WTC11 (cell line): ENCODE measurements around the gene HIF1A. TPM values are rescaled to one million over a fixed set of nuclear protein-coding genes. Genes with fewer than 3 reads are reported as not detected.
A peak's percentile ranks its signal among the peaks of the same experiment; 100 is the strongest.

ENCODE experiments used
- ATAC-seq: fragments of 200-7000 bp; cut with Tn5 transposase; 2 replicates; pipeline ENCODE4 v1.10.0; 2021; ENCODE audit warnings: mild to moderate bottlenecking, moderate library complexity
- CTCF ChIA-PET: fragments of 300-600 bp; sonication (Branson Sonifier 250); formaldehyde crosslinking; loops from one replicate; lab custom pipeline; 2021; ENCODE audit warnings: antibody characterized with exemption; lab: Charles Lee
- POLR2A ChIA-PET: fragments of 350-600 bp; sonication (Branson Sonifier 250); formaldehyde crosslinking; loops from one replicate; lab custom pipeline; 2021; ENCODE audit warnings: antibody characterized with exemption; lab: Charles Lee
- DNase-seq: peaks from one replicate; pipeline ENCODE4 v3.0.0; 2021; ENCODE audit warnings: low spot score
- H3K27ac Mint-ChIP-seq: 2 replicates; pipeline ENCODE4 v1.8.0; 2021; ENCODE audit warnings: mixed read lengths
- H3K27me3 Mint-ChIP-seq: 2 replicates; pipeline ENCODE4 v1.8.0; 2021; ENCODE audit warnings: low read depth, mild to moderate bottlenecking, moderate library complexity, mixed read lengths
- H3K36me3 Mint-ChIP-seq: 2 replicates; pipeline ENCODE4 v1.8.0; 2021; ENCODE audit warnings: mixed read lengths
- H3K4me1 Mint-ChIP-seq: 2 replicates; pipeline ENCODE4 v1.8.0; 2022; ENCODE audit warnings: mixed read lengths
- H3K4me3 Mint-ChIP-seq: 2 replicates; pipeline ENCODE4 v1.8.0; 2021; ENCODE audit warnings: mild to moderate bottlenecking, moderate library complexity, mixed read lengths
- H3K9me3 Mint-ChIP-seq: 2 replicates; pipeline ENCODE4 v1.8.0; 2021; ENCODE audit warnings: mixed read lengths
- ATF6 ChIP-seq: sonication (generic); formaldehyde crosslinking; IDR thresholded peaks from 2 replicates; pipeline ENCODE4 v1.8.1; 2023; ENCODE audit warnings: mild to moderate bottlenecking, missing genetic modification reagents
- CREB1 ChIP-seq: sonication (generic); formaldehyde crosslinking; IDR thresholded peaks from 2 replicates; pipeline ENCODE4 v1.8.0; 2023; ENCODE audit warnings: mild to moderate bottlenecking, missing genetic modification reagents
- FOXK1 ChIP-seq: sonication (generic); formaldehyde crosslinking; IDR thresholded peaks from 2 replicates; pipeline ENCODE4 v1.8.0; 2022; ENCODE audit warnings: mild to moderate bottlenecking, moderate library complexity, missing genetic modification reagents
- FOXP1 ChIP-seq: sonication (generic); formaldehyde crosslinking; IDR thresholded peaks from 2 replicates; pipeline ENCODE4 v1.8.0; 2022; ENCODE audit warnings: missing genetic modification reagents, mild to moderate bottlenecking, moderate library complexity, borderline replicate concordance
- HMGA2 ChIP-seq: fragments of 250-450 bp; sonication (Bioruptor Pico); IDR thresholded peaks from 2 replicates; pipeline ENCODE4 v1.4.0; 2021; ENCODE audit warnings: mild to moderate bottlenecking, moderate library complexity
- JAZF1 ChIP-seq: fragments of 250-450 bp; sonication (Bioruptor Pico); IDR thresholded peaks from 2 replicates; pipeline ENCODE4 v1.9.0; 2021; ENCODE audit warnings: moderate library complexity, mild to moderate bottlenecking, inconsistent platforms
- MXD4 ChIP-seq: fragments of 250-450 bp; sonication (Bioruptor Pico); IDR thresholded peaks from 2 replicates; pipeline ENCODE4 v1.8.0; 2021; ENCODE audit warnings: mild to moderate bottlenecking, moderate library complexity, borderline replicate concordance
- NFATC4 ChIP-seq: fragments of 250-450 bp; sonication (Bioruptor Pico); IDR thresholded peaks from 2 replicates; pipeline ENCODE4 v1.9.0; 2021; ENCODE audit warnings: mild to moderate bottlenecking
- NR3C1 ChIP-seq: sonication (generic); formaldehyde crosslinking; conservative IDR thresholded peaks from 2 replicates; pipeline ENCODE4 v1.8.1; 2023; ENCODE audit warnings: low read depth, mild to moderate bottlenecking, missing genetic modification reagents
- PRDM15 ChIP-seq: sonication (generic); formaldehyde crosslinking; IDR thresholded peaks from 2 replicates; pipeline ENCODE4 v1.8.0; 2022; ENCODE audit warnings: missing genetic modification reagents
- PRRX2 ChIP-seq: fragments of 250-450 bp; sonication (Bioruptor Pico); IDR thresholded peaks from 2 replicates; pipeline ENCODE4 v1.8.0; 2021; ENCODE audit warnings: mild to moderate bottlenecking
- SP1 ChIP-seq: sonication (generic); formaldehyde crosslinking; conservative IDR thresholded peaks from 2 replicates; pipeline ENCODE4 v1.8.1; 2022; ENCODE audit warnings: missing genetic modification reagents
- STAT6 ChIP-seq: sonication (generic); formaldehyde crosslinking; conservative IDR thresholded peaks from 2 replicates; pipeline ENCODE4 v1.8.1; 2023; ENCODE audit warnings: mild to moderate bottlenecking, low read depth, missing genetic modification reagents, moderate library complexity
- ZNF121 ChIP-seq: sonication (generic); formaldehyde crosslinking; IDR thresholded peaks from 2 replicates; pipeline ENCODE4 v1.8.0; 2023; ENCODE audit warnings: missing genetic modification reagents
- ZNF232 ChIP-seq: sonication (generic); formaldehyde crosslinking; IDR thresholded peaks from 2 replicates; pipeline ENCODE4 v1.8.0; 2022; ENCODE audit warnings: mild to moderate bottlenecking, missing genetic modification reagents
- total RNA-seq: library from RNA; stranded (reverse); gene quantifications from 3 replicates; pipeline ENCODE4 v1.2.3, GENCODE V29; 2021
- TF ChIP-seq, protein P1 (sequence below): sonication (generic); formaldehyde crosslinking; IDR thresholded peaks from 2 replicates; pipeline ENCODE4 v1.8.0; 2022; ENCODE audit warnings: mild to moderate bottlenecking, missing genetic modification reagents
- TF ChIP-seq, protein P2 (sequence below): sonication (generic); formaldehyde crosslinking; IDR thresholded peaks from 2 replicates; pipeline ENCODE4 v1.8.1; 2022; ENCODE audit warnings: missing genetic modification reagents, borderline replicate concordance
- TF ChIP-seq, protein P3 (sequence below): sonication (generic); formaldehyde crosslinking; IDR thresholded peaks from 2 replicates; pipeline ENCODE4 v1.8.1; 2023; ENCODE audit warnings: mild to moderate bottlenecking, missing genetic modification reagents, borderline replicate concordance

Gene HIF1A
- total RNA-seq, 1 experiment from 2014 or later, result 165 TPM

DNA sequence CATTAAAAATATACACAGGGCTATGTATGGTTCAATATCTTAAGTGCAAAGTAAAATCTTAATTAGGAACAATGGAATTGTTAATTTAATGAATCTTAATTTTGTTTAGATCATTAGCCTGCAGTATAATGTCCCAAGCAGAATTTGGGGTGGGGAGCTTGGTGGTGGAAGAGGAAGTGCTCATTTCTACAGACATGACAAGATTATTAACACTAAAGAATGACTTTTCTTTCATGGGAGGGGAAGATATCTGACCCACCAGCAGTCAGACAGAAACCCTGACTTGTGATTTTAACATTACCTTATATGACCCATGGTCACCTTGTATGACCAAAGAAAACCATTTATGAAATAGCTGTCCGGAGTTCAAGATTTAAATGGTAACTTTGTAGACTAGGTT, 41.3 kb upstream of the HIF1A start (continued):
- TF ChIP-seq, protein P1, sequence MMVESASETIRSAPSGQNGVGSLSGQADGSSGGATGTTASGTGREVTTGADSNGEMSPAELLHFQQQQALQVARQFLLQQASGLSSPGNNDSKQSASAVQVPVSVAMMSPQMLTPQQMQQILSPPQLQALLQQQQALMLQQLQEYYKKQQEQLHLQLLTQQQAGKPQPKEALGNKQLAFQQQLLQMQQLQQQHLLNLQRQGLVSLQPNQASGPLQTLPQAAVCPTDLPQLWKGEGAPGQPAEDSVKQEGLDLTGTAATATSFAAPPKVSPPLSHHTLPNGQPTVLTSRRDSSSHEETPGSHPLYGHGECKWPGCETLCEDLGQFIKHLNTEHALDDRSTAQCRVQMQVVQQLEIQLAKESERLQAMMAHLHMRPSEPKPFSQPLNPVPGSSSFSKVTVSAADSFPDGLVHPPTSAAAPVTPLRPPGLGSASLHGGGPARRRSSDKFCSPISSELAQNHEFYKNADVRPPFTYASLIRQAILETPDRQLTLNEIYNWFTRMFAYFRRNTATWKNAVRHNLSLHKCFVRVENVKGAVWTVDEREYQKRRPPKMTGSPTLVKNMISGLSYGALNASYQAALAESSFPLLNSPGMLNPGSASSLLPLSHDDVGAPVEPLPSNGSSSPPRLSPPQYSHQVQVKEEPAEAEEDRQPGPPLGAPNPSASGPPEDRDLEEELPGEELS, result no peak
- TF ChIP-seq HMGA2 (CRISPR knock-in tag) (no peak), ZNF232 (CRISPR knock-in tag) (no peak)
- TF ChIP-seq, all 79 proteins: peak for 0

GRCh38 chr14:61655777-61656176, 39.5 kb upstream of the HIF1A start:
- ATAC-seq (no peak), DNase-seq (no peak)
- Mint-ChIP-seq H3K27ac (no peak overlapping the region), H3K27me3 (no peaks in the 10 kb centered on the region), H3K9me3 (no peaks in the 10 kb centered on the region), H3K4me1 (peaks cover 8% of the 10 kb centered on the region), H3K4me3 (no peak overlapping the region), H3K36me3 (no peaks in the 10 kb centered on the region)
- peak; percentile 82 for TF ChIP-seq ZNF121 (CRISPR knock-in tag)
- TF ChIP-seq MXD4 (CRISPR knock-in tag), result no peak
- ChIA-PET CTCF (no interaction called here), POLR2A (no interaction called here)

DNA sequence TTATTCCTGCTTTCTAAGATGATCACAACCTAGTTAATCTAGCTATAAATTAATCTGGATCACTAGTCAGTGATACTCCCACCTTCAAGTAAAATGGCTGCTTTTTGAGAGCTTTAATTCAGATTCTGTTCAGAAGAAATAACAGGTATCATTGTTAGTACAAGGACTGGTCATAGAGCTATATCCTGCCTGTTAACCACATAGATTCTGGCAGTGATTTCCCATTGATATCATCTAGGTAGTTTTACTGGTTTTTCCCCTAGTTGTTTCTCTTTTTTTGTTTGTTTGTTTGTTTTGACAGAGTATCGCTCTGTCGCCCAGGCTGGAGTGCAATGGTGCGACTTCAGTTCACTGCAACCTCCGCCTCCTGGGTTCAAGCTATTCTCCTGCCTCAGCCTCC, 39.0 kb upstream of the HIF1A start:
- ChIA-PET POLR2A (no interaction called here), CTCF (no interaction called here)
- Mint-ChIP-seq H3K4me3 (no peak overlapping the region), H3K36me3 (no peaks in the 10 kb centered on the region), H3K4me1 (peaks cover 13% of the 10 kb centered on the region), H3K27me3 (no peaks in the 10 kb centered on the region), H3K27ac (no peak overlapping the region), H3K9me3 (no peaks in the 10 kb centered on the region)
- ATAC-seq (no peak), DNase-seq (no peak)
- TF ChIP-seq, protein P2, sequence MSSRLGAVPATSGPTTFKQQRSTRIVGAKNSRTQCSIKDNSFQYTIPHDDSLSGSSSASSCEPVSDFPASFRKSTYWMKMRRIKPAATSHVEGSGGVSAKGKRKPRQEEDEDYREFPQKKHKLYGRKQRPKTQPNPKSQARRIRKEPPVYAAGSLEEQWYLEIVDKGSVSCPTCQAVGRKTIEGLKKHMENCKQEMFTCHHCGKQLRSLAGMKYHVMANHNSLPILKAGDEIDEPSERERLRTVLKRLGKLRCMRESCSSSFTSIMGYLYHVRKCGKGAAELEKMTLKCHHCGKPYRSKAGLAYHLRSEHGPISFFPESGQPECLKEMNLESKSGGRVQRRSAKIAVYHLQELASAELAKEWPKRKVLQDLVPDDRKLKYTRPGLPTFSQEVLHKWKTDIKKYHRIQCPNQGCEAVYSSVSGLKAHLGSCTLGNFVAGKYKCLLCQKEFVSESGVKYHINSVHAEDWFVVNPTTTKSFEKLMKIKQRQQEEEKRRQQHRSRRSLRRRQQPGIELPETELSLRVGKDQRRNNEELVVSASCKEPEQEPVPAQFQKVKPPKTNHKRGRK (CRISPR knock-in tag), result no peak
- TF ChIP-seq PRDM15 (CRISPR knock-in tag) (no peak), NFATC4 (CRISPR knock-in tag) (no peak), NR3C1 (no peak), PRRX2 (no peak), SP1 (no peak), STAT6 (CRISPR knock-in tag) (no peak), CREB1 (no peak), FOXP1 (no peak), FOXK1 (CRISPR knock-in tag) (no peak), JAZF1 (CRISPR knock-in tag) (no peak), ATF6 (CRISPR knock-in tag) (no peak)
- TF ChIP-seq, protein P3, sequence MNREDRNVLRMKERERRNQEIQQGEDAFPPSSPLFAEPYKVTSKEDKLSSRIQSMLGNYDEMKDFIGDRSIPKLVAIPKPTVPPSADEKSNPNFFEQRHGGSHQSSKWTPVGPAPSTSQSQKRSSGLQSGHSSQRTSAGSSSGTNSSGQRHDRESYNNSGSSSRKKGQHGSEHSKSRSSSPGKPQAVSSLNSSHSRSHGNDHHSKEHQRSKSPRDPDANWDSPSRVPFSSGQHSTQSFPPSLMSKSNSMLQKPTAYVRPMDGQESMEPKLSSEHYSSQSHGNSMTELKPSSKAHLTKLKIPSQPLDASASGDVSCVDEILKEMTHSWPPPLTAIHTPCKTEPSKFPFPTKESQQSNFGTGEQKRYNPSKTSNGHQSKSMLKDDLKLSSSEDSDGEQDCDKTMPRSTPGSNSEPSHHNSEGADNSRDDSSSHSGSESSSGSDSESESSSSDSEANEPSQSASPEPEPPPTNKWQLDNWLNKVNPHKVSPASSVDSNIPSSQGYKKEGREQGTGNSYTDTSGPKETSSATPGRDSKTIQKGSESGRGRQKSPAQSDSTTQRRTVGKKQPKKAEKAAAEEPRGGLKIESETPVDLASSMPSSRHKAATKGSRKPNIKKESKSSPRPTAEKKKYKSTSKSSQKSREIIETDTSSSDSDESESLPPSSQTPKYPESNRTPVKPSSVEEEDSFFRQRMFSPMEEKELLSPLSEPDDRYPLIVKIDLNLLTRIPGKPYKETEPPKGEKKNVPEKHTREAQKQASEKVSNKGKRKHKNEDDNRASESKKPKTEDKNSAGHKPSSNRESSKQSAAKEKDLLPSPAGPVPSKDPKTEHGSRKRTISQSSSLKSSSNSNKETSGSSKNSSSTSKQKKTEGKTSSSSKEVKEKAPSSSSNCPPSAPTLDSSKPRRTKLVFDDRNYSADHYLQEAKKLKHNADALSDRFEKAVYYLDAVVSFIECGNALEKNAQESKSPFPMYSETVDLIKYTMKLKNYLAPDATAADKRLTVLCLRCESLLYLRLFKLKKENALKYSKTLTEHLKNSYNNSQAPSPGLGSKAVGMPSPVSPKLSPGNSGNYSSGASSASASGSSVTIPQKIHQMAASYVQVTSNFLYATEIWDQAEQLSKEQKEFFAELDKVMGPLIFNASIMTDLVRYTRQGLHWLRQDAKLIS, result no peak
